GM19238 (cell line): Measurements from ENCODE around the gene MCOLN1.
"Not testable (repeated sequence)": the region's sequence is repeated elsewhere in the genome, so short reads cannot be mapped to it uniquely, and the experiment has no call there.

ENCODE experiments used
- DNase-seq: peaks from one replicate; pipeline ENCODE4 v3.0.0; 2011; ENCODE audit warnings: low spot score; ENCODE audit not compliant: insufficient read length

Gene MCOLN1

GRCh38 chr19:7565332-7565731 is 42.9 kb downstream of the MCOLN1 start:
- no peak for DNase-seq

- DNase-seq = no peak
Observed at GRCh38 chr19:7570761-7571160, 48.3 kb downstream of the MCOLN1 start.

- no peak for DNase-seq
Observed at GRCh38 chr19:7575434-7576040, 53.1 kb downstream of the MCOLN1 start.

- not testable (repeated sequence) for DNase-seq
Observed at GRCh38 chr19:7577422-7577821, 55.0 kb downstream of the MCOLN1 start.

- DNase-seq = no peak
Observed at GRCh38 chr19:7578127-7578526, 55.7 kb downstream of the MCOLN1 start.

- no peak for DNase-seq
Observed at GRCh38 chr19:7579182-7579581, 56.8 kb downstream of the MCOLN1 start.

- DNase-seq = no peak
Observed at GRCh38 chr19:7582446-7582845, 60.0 kb downstream of the MCOLN1 start.
